HepG2 (cell line): ENCODE results near the gene SCYL1. TPM values are rescaled to one million over a fixed set of nuclear protein-coding genes. Genes with fewer than 3 reads are reported as not detected.

Source experiments
- ARID5B ChIP-seq: IDR thresholded peaks from 2 replicates; pipeline ENCODE4 v1.4.0; 2020; ENCODE audit warnings: mild to moderate bottlenecking, missing genetic modification reagents
- ARNTL ChIP-seq: sonication (generic); formaldehyde crosslinking; IDR thresholded peaks from 2 replicates; pipeline ENCODE4 v1.4.0; 2020; ENCODE audit warnings: mild to moderate bottlenecking, missing genetic modification reagents
- BRD4 ChIP-seq: sonication (generic); formaldehyde crosslinking; IDR thresholded peaks from 2 replicates; pipeline ENCODE4 v1.4.0; 2020; ENCODE audit warnings: missing genetic modification reagents
- HOXA3 ChIP-seq: sonication (generic); formaldehyde crosslinking; IDR thresholded peaks from 2 replicates; pipeline ENCODE4 v1.5.0; 2020; ENCODE audit warnings: missing genetic modification reagents
- RXRA ChIP-seq: sonication (generic); formaldehyde crosslinking; IDR thresholded peaks from 2 replicates; pipeline ENCODE4 v1.5.1; 2020; ENCODE audit warnings: missing genetic modification reagents
- ZFP91 ChIP-seq: sonication (generic); formaldehyde crosslinking; IDR thresholded peaks from 2 replicates; pipeline ENCODE4 v1.9.0; 2022; ENCODE audit warnings: missing genetic modification reagents, mild to moderate bottlenecking, borderline replicate concordance
- ZNF234 ChIP-seq: sonication (generic); formaldehyde crosslinking; conservative IDR thresholded peaks from 2 replicates; pipeline ENCODE4 v1.5.1; 2020; ENCODE audit warnings: mild to moderate bottlenecking, missing genetic modification reagents
- ZNF333 ChIP-seq: sonication (generic); formaldehyde crosslinking; IDR thresholded peaks from 2 replicates; pipeline ENCODE4 v1.4.0; 2020; ENCODE audit warnings: mild to moderate bottlenecking, missing genetic modification reagents, borderline replicate concordance
- ZNF354B ChIP-seq: sonication (generic); formaldehyde crosslinking; IDR thresholded peaks from 2 replicates; pipeline ENCODE4 v1.8.0; 2022; ENCODE audit warnings: mild to moderate bottlenecking, missing genetic modification reagents
- ZNF577 ChIP-seq: sonication (generic); formaldehyde crosslinking; IDR thresholded peaks from 2 replicates; pipeline ENCODE4 v1.4.0; 2020; ENCODE audit warnings: mild to moderate bottlenecking, low read depth, missing genetic modification reagents, borderline replicate concordance
- ZNF772 ChIP-seq: sonication (generic); formaldehyde crosslinking; IDR thresholded peaks from 2 replicates; pipeline ENCODE4 v1.5.0; 2020; ENCODE audit warnings: mild to moderate bottlenecking, missing genetic modification reagents
- ZSCAN22 ChIP-seq: sonication (generic); formaldehyde crosslinking; IDR thresholded peaks from 2 replicates; pipeline ENCODE4 v1.4.0; 2020; ENCODE audit warnings: mild to moderate bottlenecking, missing genetic modification reagents
- polyA plus RNA-seq, 8 experiments: library from polyadenylated mRNA; depleted of rRNA in 3 of 8; stranded (reverse) in 7 of 8; unstranded in 1 of 8; fragments of >200 nt; fragmentation: Illumina TruSeq in 4 of 8; extraction: Trizol in 4 of 8; gene quantifications; 2 replicates each; pipeline versions ENCODE4 v1.2.1 to v1.2.3, GENCODE V29; 2011 to 2016; ENCODE audit warnings: low read depth in 4 of 8, missing spikeins in 1 of 8, mixed read lengths in 1 of 8; ENCODE audit not compliant: insufficient read depth in 1 of 8
- total RNA-seq, 5 experiments: library from RNA; depleted of rRNA; stranded (reverse); fragments of >200 nt; fragmentation: Illumina TruSeq; extraction: Trizol; gene quantifications; 2 replicates each; pipeline ENCODE4 v1.2.3, GENCODE V29; 2016; ENCODE audit warnings: low read depth in 1 of 5
- TF ChIP-seq, protein P1 (sequence below): sonication (generic); formaldehyde crosslinking; IDR thresholded peaks from 2 replicates; pipeline ENCODE4 v1.4.0; 2020; ENCODE audit warnings: missing genetic modification reagents, borderline replicate concordance
- TF ChIP-seq, protein P2 (sequence below): IDR thresholded peaks from 2 replicates; pipeline ENCODE4 v1.6.1; 2016; ENCODE audit warnings: low read depth, control low read depth
- TF ChIP-seq, protein P3 (sequence below): sonication (generic); formaldehyde crosslinking; IDR thresholded peaks from 2 replicates; pipeline ENCODE4 v1.8.0; 2022; ENCODE audit warnings: mild to moderate bottlenecking, missing genetic modification reagents, moderate library complexity
- TF ChIP-seq, protein P4 (sequence below): sonication (generic); formaldehyde crosslinking; IDR thresholded peaks from 2 replicates; pipeline ENCODE4 v1.4.0; 2020; ENCODE audit warnings: missing genetic modification reagents
- TF ChIP-seq, protein P5 (sequence below): IDR thresholded peaks from 2 replicates; pipeline ENCODE4 v1.6.1; 2016; ENCODE audit warnings: missing genetic modification reagents, missing compliant biosample characterization

The SCYL1 gene
- total and polyA plus RNA-seq, 2 of the 13 experiments (the other 11 are each of a cell fraction or from before 2014, with no cell fraction given), result 65.9 to 103 TPM

DNA sequence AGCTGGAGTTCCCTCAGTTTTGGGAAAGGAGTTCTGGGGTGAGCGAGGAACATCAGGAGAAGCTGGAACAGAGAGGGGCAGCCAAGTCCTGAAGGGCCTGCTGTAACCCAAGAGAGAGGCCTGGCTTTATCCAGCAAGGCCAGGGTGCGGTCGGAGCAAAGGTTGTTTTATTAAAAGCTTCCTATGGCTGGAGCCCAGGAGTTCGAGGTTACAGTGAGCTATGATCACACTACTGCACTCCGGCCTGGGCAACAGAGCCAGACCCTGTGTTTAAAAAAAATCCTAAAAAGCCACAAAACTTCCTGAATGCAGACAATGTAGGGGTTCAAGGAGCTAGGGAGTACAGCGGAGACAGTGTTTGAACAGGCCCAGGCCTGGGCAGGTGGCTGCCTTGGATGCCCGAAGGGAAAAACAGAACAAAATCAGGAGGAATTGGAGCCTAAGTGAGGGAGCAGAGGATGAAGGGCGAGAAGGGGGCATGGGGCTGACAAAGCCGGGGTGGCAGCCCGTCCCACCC is 48.2 kb upstream of the SCYL1 start (continued):
- TF ChIP-seq ZNF577 (CRISPR knock-in tag) (no peak), BRD4 (no peak), ZNF234 (CRISPR knock-in tag) (0 out of 2 replicates have a peak, but pooled peaks have one; percentile 15), ZSCAN22 (no peak), ZNF772 (CRISPR knock-in tag) (peak; percentile 3; the same call in 1 of the 2 replicates), ARNTL (CRISPR knock-in tag) (no peak), ZNF354B (CRISPR knock-in tag) (no peak), ARID5B (no peak), ZNF333 (CRISPR knock-in tag) (no peak), RXRA (CRISPR knock-in tag) (no peak), ZFP91 (no peak), HOXA3 (no peak)
- TF ChIP-seq, protein P1, sequence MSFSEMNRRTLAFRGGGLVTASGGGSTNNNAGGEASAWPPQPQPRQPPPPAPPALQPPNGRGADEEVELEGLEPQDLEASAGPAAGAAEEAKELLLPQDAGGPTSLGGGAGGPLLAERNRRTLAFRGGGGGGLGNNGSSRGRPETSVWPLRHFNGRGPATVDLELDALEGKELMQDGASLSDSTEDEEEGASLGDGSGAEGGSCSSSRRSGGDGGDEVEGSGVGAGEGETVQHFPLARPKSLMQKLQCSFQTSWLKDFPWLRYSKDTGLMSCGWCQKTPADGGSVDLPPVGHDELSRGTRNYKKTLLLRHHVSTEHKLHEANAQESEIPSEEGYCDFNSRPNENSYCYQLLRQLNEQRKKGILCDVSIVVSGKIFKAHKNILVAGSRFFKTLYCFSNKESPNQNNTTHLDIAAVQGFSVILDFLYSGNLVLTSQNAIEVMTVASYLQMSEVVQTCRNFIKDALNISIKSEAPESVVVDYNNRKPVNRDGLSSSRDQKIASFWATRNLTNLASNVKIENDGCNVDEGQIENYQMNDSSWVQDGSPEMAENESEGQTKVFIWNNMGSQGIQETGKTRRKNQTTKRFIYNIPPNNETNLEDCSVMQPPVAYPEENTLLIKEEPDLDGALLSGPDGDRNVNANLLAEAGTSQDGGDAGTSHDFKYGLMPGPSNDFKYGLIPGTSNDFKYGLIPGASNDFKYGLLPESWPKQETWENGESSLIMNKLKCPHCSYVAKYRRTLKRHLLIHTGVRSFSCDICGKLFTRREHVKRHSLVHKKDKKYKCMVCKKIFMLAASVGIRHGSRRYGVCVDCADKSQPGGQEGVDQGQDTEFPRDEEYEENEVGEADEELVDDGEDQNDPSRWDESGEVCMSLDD, result no peak
- TF ChIP-seq, protein P2, sequence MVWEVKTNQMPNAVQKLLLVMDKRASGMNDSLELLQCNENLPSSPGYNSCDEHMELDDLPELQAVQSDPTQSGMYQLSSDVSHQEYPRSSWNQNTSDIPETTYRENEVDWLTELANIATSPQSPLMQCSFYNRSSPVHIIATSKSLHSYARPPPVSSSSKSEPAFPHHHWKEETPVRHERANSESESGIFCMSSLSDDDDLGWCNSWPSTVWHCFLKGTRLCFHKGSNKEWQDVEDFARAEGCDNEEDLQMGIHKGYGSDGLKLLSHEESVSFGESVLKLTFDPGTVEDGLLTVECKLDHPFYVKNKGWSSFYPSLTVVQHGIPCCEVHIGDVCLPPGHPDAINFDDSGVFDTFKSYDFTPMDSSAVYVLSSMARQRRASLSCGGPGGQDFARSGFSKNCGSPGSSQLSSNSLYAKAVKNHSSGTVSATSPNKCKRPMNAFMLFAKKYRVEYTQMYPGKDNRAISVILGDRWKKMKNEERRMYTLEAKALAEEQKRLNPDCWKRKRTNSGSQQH (CRISPR knock-in tag), result no peak
- TF ChIP-seq, protein P3, sequence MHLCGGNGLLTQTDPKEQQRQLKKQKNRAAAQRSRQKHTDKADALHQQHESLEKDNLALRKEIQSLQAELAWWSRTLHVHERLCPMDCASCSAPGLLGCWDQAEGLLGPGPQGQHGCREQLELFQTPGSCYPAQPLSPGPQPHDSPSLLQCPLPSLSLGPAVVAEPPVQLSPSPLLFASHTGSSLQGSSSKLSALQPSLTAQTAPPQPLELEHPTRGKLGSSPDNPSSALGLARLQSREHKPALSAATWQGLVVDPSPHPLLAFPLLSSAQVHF (CRISPR knock-in tag), result no peak
- TF ChIP-seq, protein P4, sequence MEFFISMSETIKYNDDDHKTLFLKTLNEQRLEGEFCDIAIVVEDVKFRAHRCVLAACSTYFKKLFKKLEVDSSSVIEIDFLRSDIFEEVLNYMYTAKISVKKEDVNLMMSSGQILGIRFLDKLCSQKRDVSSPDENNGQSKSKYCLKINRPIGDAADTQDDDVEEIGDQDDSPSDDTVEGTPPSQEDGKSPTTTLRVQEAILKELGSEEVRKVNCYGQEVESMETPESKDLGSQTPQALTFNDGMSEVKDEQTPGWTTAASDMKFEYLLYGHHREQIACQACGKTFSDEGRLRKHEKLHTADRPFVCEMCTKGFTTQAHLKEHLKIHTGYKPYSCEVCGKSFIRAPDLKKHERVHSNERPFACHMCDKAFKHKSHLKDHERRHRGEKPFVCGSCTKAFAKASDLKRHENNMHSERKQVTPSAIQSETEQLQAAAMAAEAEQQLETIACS, result no peak
- TF ChIP-seq, protein P5, sequence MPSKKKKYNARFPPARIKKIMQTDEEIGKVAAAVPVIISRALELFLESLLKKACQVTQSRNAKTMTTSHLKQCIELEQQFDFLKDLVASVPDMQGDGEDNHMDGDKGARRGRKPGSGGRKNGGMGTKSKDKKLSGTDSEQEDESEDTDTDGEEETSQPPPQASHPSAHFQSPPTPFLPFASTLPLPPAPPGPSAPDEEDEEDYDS (CRISPR knock-in tag), result peak; percentile 50; the same call in 1 of the 2 replicates
